Lower lobe of right lung (tissue), 2 donors: ENCODE data around the gene CAMKMT. TPM values are rescaled to one million over a fixed set of nuclear protein-coding genes. Genes with fewer than 3 reads are reported as not detected.

Source experiments
- ATAC-seq, 2 donors: fragments of 200-7000 bp; cut with Tn5 transposase; one replicate each; pipeline ENCODE4 v1.9.1; 2020 to 2022; ENCODE audit warnings: mild to moderate bottlenecking in 2 of 2, moderate library complexity in 2 of 2
- DNase-seq: peaks from one replicate; pipeline ENCODE4 v3.0.0-alpha.2; 2020
- H3K27ac ChIP-seq: fragments of 200-600 bp; one replicate; pipeline ENCODE4 v1.8.0; 2022
- H3K27me3 ChIP-seq: fragments of 200-600 bp; one replicate; pipeline ENCODE4 v1.8.0; 2022; ENCODE audit warnings: low read depth
- H3K36me3 ChIP-seq: fragments of 200-600 bp; one replicate; pipeline ENCODE4 v1.8.0; 2022; ENCODE audit warnings: mild to moderate bottlenecking
- H3K4me1 ChIP-seq: fragments of 200-600 bp; one replicate; pipeline ENCODE4 v1.8.0; 2022
- H3K4me3 ChIP-seq: fragments of 200-600 bp; one replicate; pipeline ENCODE4 v1.8.0; 2022; ENCODE audit warnings: mild to moderate bottlenecking
- H3K9me3 ChIP-seq: fragments of 200-600 bp; one replicate; pipeline ENCODE4 v1.8.0; 2022
- intact Hi-C: fragments of 100-400 bp; cut with DNase I; formaldehyde crosslinking; loops from one replicate; pipeline ENCODE4 v1.11.0; 2022
- total RNA-seq: library from RNA; stranded (reverse); fragmentation: NEBNext Ultra II Directional; extraction: Animal tissue kit (Norgen Biotek cat#: 25700); gene quantifications from one replicate; pipeline ENCODE4 v1.2.1, GENCODE V29; 2021
- TF ChIP-seq, protein P1 (sequence below): fragments of 200-600 bp; IDR thresholded peaks from one replicate; pipeline ENCODE4 v1.8.0; 2022; ENCODE audit warnings: antibody characterized with exemption, mild to moderate bottlenecking
- donor health status: DM: no; HTN: yes; CAD: no; lungs with severe emphysema.

The CAMKMT gene
- total RNA-seq, 1 donor from 2014 or later, result 10.5 TPM

DNA sequence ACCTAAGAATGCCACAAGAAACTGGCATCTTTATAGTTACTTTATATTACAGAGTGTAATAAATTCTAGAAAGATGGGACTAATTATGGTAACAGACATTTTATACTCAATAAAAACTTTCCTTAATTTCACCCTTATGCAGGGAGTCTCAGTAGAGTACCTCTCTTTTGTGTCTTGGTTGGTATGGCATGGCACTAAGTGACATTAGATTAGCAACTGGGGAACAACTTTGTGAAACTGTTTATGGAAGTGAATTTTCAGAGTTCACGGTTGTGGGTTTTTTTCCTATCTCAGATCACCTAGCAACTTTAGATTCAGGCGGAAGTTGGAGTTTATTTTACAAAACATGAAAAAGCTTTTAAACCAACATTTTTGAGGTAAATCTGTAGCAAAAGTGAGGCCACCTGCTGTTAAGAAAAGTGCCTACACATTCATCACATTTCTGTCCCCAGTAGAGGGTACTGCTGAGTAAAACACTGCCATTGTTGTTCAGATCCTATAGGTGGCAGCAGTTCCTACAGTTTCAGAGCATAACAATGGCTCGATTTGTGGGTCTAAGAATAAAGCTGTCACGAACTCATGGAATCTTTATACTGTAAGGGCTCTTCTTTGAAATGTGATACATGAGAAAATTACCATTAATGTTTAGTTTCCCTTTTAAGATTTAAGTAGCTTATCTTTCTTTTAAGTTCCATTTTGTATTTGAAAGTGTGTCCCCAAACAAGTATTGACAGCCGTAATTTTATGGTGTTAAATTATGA is 117.6 kb downstream of the CAMKMT start:
- intact Hi-C loops, result no loop called here
- Histone ChIP-seq H3K4me3 (no peak overlapping the region), H3K9me3 (no peaks in the 10 kb centered on the region), H3K27me3 (no peaks in the 10 kb centered on the region), H3K36me3 (no peaks in the 10 kb centered on the region), H3K27ac (no peak overlapping the region), H3K4me1 (no peaks in the 10 kb centered on the region)
- TF ChIP-seq, protein P1, sequence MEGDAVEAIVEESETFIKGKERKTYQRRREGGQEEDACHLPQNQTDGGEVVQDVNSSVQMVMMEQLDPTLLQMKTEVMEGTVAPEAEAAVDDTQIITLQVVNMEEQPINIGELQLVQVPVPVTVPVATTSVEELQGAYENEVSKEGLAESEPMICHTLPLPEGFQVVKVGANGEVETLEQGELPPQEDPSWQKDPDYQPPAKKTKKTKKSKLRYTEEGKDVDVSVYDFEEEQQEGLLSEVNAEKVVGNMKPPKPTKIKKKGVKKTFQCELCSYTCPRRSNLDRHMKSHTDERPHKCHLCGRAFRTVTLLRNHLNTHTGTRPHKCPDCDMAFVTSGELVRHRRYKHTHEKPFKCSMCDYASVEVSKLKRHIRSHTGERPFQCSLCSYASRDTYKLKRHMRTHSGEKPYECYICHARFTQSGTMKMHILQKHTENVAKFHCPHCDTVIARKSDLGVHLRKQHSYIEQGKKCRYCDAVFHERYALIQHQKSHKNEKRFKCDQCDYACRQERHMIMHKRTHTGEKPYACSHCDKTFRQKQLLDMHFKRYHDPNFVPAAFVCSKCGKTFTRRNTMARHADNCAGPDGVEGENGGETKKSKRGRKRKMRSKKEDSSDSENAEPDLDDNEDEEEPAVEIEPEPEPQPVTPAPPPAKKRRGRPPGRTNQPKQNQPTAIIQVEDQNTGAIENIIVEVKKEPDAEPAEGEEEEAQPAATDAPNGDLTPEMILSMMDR, result peak; percentile 93
- DNase-seq, result no peak
- ATAC-seq, result peak; percentile 93 to 94

DNA sequence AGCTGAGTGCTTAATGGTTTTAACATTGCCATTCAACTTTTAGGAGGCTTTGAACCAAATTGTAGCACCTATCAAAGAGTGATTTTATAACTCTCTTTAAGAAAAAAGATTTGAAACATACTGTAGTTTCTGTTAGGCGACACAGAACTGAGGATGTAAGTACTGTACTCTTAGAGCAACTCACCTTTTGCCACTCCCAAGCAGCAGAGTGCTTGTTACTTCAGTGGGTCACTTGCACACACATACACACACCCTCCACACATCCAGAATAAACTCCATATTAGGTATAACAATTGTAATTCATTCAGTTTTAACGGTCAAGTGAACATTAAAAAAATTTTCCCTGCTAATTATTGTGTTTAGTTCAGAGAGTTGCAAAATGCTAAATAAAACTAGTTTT is 118.3 kb downstream of the CAMKMT start:
- no peak overlapping the region for H3K4me3 ChIP-seq
- ATAC-seq (no peak), DNase-seq (no peak)
- no peaks in the 10 kb centered on the region for H3K36me3 ChIP-seq
- intact Hi-C loops, result no loop called here
- no peaks in the 10 kb centered on the region for H3K9me3 ChIP-seq
- H3K27ac ChIP-seq, result no peak overlapping the region
- H3K4me1 ChIP-seq, result no peaks in the 10 kb centered on the region
- TF ChIP-seq, protein P1, result no peak
- no peaks in the 10 kb centered on the region for H3K27me3 ChIP-seq

GRCh38 chr2:44487052-44487451 is 125.3 kb downstream of the CAMKMT start:
- no peak for DNase-seq
- Histone ChIP-seq H3K9me3 (no peaks in the 10 kb centered on the region), H3K36me3 (no peaks in the 10 kb centered on the region), H3K27ac (no peak overlapping the region), H3K4me3 (no peak overlapping the region), H3K4me1 (no peaks in the 10 kb centered on the region), H3K27me3 (no peaks in the 10 kb centered on the region)
- ATAC-seq, result no peak
- TF ChIP-seq, protein P1, result no peak
- intact Hi-C loops, result no loop called here

- no peak overlapping the region for H3K4me3 ChIP-seq
- H3K4me1 ChIP-seq, result no peaks in the 10 kb centered on the region
- no peaks in the 10 kb centered on the region for H3K36me3 ChIP-seq
- H3K27ac ChIP-seq, result no peak overlapping the region
- TF ChIP-seq, protein P1, result no peak
- no peaks in the 10 kb centered on the region for H3K9me3 ChIP-seq
- no peak for DNase-seq
- H3K27me3 ChIP-seq, result no peaks in the 10 kb centered on the region
- no peak for ATAC-seq
- intact Hi-C loops, result no loop called here
These were observed 129.0 kb downstream of the CAMKMT start for GRCh38 chr2:44490726-44491125.

DNA sequence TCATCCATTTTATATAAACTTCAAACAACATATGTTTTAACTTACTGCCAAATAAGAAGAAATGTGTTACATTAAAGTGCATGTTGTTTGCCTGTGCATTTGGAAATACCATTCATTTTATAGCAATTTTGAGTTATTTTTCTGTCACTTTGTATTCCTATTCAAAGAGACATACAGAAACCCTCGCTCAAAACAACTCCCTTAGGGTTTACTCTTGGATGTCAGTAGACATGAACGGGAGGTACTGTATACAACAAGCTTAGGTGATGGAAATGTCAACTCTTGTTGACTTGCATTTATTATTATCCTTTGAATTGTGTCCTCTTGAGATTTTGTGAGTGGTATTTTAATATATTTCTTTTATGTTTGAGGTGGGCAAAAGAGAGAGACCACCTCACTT is 132.3 kb downstream of the CAMKMT start:
- no peaks in the 10 kb centered on the region for H3K4me1 ChIP-seq
- ATAC-seq, result no peak

More for the DNA sequence above, 132.3 kb downstream of the CAMKMT start:
- intact Hi-C loops, result no loop called here
- Histone ChIP-seq H3K9me3 (no peaks in the 10 kb centered on the region), H3K27me3 (no peaks in the 10 kb centered on the region), H3K36me3 (no peaks in the 10 kb centered on the region), H3K27ac (no peak overlapping the region), H3K4me3 (no peak overlapping the region)
- TF ChIP-seq, protein P1, result no peak
- no peak for DNase-seq
